SH-SY5Y (cell line): ENCODE measurements around the gene RTEL1.

Experiments
- GATA2 ChIP-seq: IDR thresholded peaks from 2 replicates; pipeline ENCODE4 v1.6.1; 2011; ENCODE audit warnings: mild to moderate bottlenecking, low read depth, low read length
- GATA3 ChIP-seq: IDR thresholded peaks from 2 replicates; pipeline ENCODE4 v1.6.1; 2011; ENCODE audit warnings: low read depth, mild to moderate bottlenecking, low read length, moderate library complexity

RTEL1 gene

DNA sequence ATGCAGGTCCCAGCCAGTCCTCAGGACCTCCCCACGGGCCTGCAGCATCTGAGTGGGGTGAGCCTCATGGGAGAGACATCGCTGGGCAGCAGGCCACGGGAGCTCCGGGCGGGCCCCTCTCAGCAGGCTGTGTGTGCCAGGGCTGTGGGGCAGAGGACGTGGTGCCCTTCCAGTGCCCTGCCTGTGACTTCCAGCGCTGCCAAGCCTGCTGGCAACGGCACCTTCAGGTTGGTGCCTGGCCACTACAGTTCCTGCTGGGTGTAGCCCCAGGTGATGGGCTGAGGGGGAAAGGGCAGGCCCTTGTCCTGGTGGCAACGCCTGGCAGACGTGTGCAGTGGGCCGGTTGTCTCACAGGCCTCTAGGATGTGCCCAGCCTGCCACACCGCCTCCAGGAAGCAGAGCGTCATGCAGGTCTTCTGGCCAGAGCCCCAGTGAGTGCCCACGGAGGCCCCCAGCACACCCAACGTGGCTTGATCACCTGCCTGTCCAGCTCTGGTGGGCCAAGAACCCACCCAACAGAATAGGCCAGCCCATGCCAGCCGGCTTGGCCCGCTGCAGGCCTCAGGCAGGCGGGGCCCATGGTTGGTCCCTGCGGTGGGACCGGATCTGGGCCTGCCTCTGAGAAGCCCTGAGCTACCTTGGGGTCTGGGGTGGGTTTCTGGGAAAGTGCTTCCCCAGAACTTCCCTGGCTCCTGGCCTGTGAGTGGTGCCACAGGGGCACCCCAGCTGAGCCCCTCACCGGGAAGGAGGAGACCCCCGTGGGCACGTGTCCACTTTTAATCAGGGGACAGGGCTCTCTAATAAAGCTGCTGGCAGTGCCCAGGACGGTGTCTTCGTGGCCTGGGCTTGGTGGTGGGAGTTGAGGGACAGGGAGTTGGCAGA lies 37.6 kb downstream of the RTEL1 start:
- TF ChIP-seq GATA2 (no peak), GATA3 (no peak)

DNA sequence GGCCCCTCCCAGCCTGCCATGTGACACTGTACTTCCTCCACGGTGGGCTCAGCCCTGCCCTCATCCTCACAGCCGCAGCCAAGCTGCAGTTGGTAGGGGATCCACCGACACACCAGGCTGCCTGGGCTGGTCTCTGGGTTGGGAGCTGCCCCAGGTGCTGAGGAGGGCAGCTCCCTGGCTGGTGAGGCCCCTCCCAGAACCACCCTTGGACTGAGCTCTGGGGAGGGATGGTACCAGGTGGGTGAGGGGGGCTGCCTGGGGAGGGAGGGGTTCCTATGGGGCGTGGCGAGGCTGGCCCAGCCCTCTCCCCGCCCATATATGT lies 38.2 kb downstream of the RTEL1 start:
- TF ChIP-seq GATA3 (no peak), GATA2 (no peak)

DNA sequence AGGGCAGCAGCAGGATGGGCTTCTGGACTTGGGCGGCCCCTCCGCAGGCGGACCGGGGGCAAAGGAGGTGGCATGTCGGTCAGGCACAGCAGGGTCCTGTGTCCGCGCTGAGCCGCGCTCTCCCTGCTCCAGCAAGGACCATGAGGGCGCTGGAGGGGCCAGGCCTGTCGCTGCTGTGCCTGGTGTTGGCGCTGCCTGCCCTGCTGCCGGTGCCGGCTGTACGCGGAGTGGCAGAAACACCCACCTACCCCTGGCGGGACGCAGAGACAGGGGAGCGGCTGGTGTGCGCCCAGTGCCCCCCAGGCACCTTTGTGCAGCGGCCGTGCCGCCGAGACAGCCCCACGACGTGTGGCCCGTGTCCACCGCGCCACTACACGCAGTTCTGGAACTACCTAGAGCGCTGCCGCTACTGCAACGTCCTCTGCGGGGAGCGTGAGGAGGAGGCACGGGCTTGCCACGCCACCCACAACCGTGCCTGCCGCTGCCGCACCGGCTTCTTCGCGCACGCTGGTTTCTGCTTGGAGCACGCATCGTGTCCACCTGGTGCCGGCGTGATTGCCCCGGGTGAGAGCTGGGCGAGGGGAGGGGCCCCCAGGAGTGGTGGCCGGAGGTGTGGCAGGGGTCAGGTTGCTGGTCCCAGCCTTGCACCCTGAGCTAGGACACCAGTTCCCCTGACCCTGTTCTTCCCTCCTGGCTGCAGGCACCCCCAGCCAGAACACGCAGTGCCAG lies 38.7 kb downstream of the RTEL1 start, which contains the start of gene TNFRSF6B:
Gene TNFRSF6B (plus strand): TSS at position 25 of the 729 bp plus-strand sequence. CDS start 116 bp downstream, at position 141.
- TF ChIP-seq GATA3 (no peak), GATA2 (no peak)

DNA sequence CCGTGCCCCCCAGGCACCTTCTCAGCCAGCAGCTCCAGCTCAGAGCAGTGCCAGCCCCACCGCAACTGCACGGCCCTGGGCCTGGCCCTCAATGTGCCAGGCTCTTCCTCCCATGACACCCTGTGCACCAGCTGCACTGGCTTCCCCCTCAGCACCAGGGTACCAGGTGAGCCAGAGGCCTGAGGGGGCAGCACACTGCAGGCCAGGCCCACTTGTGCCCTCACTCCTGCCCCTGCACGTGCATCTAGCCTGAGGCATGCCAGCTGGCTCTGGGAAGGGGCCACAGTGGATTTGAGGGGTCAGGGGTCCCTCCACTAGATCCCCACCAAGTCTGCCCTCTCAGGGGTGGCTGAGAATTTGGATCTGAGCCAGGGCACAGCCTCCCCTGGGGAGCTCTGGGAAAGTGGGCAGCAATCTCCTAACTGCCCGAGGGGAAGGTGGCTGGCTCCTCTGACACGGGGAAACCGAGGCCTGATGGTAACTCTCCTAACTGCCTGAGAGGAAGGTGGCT lies 39.3 kb downstream of the RTEL1 start:
- TF ChIP-seq GATA2 (no peak), GATA3 (no peak)

DNA sequence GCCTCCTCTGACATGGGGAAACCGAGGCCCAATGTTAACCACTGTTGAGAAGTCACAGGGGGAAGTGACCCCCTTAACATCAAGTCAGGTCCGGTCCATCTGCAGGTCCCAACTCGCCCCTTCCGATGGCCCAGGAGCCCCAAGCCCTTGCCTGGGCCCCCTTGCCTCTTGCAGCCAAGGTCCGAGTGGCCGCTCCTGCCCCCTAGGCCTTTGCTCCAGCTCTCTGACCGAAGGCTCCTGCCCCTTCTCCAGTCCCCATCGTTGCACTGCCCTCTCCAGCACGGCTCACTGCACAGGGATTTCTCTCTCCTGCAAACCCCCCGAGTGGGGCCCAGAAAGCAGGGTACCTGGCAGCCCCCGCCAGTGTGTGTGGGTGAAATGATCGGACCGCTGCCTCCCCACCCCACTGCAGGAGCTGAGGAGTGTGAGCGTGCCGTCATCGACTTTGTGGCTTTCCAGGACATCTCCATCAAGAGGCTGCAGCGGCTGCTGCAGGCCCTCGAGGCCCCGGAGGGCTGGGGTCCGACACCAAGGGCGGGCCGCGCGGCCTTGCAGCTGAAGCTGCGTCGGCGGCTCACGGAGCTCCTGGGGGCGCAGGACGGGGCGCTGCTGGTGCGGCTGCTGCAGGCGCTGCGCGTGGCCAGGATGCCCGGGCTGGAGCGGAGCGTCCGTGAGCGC lies 39.9 kb downstream of the RTEL1 start:
- TF ChIP-seq GATA3: no peak

DNA sequence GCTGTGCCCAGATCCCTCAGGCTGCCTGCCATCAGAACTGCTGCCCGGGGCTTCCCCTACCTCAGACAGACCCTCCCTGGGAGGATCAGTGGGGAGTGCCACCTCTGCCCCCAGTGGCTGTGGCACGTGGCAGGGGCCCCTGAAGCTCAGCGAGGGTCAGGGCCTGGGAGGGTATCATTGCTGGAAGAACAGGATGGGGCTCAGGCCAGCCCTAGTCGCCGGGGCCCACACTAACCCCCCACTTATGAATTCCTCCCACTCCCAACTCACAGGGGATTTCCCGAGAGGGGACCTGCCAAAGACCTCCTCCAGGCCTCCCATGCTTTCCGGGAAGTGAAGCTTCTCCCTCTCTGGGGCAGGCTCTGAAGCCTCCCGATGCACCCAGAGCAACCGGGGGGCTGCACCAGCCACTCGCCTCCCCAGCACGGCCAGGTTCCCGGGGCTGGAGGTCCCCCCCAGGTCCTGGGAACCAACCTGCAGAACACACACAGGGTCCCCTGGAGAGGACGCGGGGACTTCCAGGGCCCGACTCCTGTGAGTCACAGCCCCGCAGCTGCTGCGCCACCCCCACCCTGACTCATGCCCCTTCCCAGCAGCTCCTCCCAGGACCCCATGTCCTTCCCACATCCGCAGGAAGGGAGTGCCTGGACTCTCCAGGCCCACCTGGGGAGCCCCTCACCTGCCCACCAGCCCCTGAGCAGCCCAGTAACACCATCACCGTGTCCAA lies 40.8 kb downstream of the RTEL1 start:
- TF ChIP-seq GATA2 (no peak), GATA3 (no peak)

DNA sequence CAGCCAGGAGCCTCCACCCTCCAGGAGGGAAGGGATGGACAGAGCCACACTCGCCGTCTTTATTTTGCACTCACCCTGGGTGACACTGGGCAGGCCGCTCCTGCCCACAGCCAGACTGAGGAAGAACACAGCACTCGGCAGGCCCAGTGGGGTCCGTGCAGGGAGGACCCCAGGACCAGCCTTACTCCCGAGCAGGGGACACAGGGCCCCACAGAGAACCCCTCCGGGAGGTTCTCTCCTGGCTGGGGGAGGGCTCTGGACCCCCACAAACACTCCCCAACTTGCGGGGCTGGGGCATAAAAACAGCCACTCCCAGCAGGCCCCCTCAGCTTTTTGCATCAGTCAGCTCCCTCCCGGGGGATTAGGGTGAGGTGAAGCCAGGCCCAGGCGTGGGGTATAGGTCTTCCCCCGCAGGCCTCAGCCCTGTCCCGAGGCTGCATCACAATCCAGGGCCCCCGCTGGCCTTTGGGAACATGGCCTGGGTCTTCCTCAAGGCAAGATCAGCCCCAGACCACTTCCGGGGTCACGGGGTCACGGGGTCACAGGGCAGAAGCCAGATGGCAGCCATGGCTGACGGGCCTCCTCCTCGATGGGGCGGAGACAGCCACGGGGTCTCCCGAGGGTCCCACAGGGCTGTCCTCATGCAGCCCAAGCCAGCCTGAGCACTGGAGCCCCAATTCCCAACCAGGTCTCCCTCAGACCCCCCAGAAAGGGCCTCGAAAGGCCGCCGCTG lies 41.5 kb downstream of the RTEL1 start:
- no peak for TF ChIP-seq GATA2
- no peak for TF ChIP-seq GATA3

DNA sequence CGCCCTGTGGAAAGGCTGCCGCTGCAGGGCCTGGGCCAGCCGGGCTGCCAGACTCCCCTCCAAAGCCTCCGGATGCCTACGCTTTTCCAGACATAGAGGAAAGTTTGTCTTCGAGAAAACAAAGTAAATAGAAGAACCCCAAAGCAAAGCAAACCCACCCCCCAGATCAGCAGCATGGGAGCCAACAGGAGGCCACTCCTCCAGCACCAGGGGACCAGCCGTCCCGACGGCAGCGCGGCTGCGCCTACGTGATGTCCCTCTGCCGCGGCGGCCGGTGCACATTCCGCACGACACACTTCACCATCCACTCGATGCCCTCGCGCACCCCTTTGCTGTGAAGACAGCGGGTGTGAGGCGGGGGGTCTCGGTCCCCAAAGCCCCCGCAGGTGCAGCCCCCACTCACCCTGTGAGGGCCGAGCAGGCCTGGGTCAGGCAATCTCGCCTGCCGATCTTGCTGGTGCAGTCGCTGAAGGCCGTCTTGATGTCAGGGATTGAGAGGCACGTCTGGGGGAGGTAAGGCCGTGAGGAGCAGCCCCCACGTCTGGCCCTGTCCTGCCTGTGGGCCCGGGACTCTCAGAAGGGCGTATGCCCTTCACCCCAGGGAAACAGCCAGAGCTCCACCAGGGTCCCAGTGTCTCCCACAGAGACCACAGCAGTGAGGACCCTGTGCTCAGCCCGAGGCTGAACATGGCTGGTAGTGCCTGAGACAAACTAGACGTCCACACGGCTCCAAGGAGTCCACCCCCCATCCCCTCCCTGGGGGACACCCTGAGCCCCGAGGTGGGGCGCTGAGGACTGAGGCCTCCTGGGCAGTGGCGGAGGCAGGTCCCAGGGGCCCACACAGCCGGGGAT lies 42.3 kb downstream of the RTEL1 start:
- TF ChIP-seq GATA3 (no peak), GATA2 (peak; percentile 26; the same call in 1 of the 2 replicates)

DNA sequence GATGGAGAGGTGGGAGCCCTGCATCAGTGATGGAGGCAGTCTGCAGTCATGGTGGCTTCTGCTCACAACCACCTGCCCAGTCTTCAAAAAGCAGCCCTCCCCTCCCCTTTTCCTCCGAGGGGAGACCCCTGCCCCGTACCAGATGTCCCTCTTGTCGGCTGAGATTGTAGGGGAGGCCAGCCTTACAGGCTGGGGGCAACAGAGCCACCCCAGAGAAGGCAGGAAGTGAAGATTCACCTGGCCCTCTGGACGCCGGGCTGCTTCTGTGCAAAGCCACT lies 42.9 kb downstream of the RTEL1 start:
- TF ChIP-seq GATA2 (no peak), GATA3 (no peak)

DNA sequence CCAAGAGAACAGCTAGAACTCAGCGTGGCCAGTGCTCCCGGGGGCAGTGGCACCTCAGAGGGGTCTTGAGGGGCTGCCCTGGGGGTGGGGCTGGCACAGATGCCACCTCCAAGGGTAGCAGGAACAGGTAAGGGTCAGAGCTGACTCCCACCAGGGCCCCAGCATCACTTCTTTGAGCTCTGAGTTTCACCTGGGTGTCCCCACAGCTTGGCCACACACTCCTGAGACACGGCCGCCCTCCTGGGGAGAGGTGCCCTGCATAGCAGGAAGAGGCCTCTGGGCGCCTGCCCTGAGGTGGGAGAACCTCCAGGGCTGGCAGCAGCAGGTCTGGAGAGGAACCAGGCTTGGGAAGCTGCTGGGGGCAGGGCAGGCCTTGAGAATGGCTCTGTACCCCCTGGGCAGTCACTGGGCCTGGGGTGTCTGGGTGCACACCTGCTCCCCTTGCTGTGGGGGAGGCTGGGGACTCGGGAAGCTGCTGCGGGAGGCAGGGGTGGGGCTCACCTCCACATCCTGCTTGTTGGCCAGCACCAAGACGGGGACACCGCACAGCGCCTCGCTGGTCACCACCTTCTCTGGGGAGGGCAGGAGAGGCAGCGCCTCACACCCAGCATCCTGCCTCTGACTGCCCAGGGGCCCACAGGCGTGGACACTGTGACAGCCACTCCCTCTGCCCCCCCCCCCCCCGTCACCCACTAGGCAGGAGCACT lies 43.4 kb downstream of the RTEL1 start:
- TF ChIP-seq GATA3 (no peak), GATA2 (no peak)

DNA sequence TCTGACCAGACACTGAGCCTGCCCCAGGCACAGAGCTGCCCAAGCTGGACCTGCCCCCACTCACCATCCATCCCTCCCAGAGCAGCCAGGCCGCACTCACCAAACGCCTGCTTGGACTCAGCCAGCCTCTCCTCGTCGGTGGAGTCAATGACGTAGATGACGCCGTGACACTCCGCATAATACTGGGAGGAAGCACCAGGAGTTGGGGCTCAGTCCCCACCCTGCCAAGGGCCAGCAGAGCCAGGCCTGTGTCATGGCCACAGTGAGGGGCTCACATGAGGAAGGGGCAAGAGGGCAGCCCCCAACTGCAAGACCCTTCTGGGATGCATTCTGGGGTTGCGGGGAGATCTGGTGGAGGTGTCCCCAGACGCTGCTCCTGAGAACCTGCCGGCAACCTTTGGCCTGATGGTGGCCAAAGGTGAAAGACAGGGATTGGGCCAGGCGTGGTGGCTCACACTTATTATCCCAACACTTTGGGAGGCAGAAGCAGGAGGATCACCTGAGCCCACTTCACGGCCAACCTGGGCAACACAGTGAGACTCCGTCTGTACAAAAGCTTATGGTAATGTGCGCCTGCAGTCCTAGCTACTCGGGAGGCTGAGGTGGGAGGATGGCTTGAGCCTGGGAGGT lies 44.0 kb downstream of the RTEL1 start:
- no peak for TF ChIP-seq GATA3
- no peak for TF ChIP-seq GATA2
